Naive thymus-derived CD4-positive, alpha-beta T cell (primary cell): Measurements from ENCODE around the gene STARD5. TPM values are rescaled to one million over a fixed set of nuclear protein-coding genes. Genes with fewer than 3 reads are reported as not detected.

Experiments used
- ATAC-seq: fragments of 150-1000 bp; cut with Tn5 transposase; 2 replicates; pipeline ENCODE4 v1.10.0; 2021; ENCODE audit warnings: mild to moderate bottlenecking, moderate library complexity
- CTCF ChIA-PET: fragments of 350-600 bp; sonication (Branson Sonifier 250); formaldehyde crosslinking; loops from one replicate; lab custom pipeline; 2021; ENCODE audit warnings: antibody characterized with exemption; lab: Charles Lee
- POLR2A ChIA-PET: fragments of 350-600 bp; sonication (Branson Sonifier 250); formaldehyde crosslinking; loops from one replicate; lab custom pipeline; 2021; ENCODE audit warnings: antibody characterized with exemption, inconsistent platforms; lab: Charles Lee
- DNase-seq, 9 donors: peaks; one replicate each; pipeline versions ENCODE4 v3.0.0 to v3.0.0-alpha.2; 2020 to 2022; ENCODE audit warnings: mixed read lengths in 1 of 9
- H3K27ac ChIP-seq: one replicate; pipeline ENCODE4 v1.7.0; 2013; ENCODE audit warnings: mild to moderate bottlenecking, low read depth, low read length, moderate library complexity
- H3K27me3 ChIP-seq, 2 donors: one replicate each; pipeline ENCODE4 v1.7.0; 2013; ENCODE audit warnings: low read length in 2 of 2, mild to moderate bottlenecking in 2 of 2, moderate library complexity in 2 of 2; ENCODE audit not compliant: control insufficient read depth in 2 of 2, insufficient read depth in 2 of 2
- H3K36me3 ChIP-seq, 3 experiments: 1 replicate in 2 of 3; 2 replicates in 1 of 3; pipeline ENCODE4 v1.7.0; 2013; ENCODE audit warnings: low read length in 3 of 3, mild to moderate bottlenecking in 3 of 3, moderate library complexity in 1 of 3; ENCODE audit not compliant: insufficient read depth in 3 of 3, control insufficient read depth in 2 of 3
- H3K4me1 ChIP-seq, 2 donors: one replicate each; pipeline ENCODE4 v1.7.0; 2013; ENCODE audit warnings: low read length in 2 of 2, mild to moderate bottlenecking in 2 of 2, moderate library complexity in 1 of 2; ENCODE audit not compliant: control insufficient read depth in 2 of 2, insufficient read depth in 2 of 2
- H3K4me3 ChIP-seq: 2 replicates; pipeline ENCODE4 v1.7.0; 2013; ENCODE audit warnings: mild to moderate bottlenecking, low read length
- H3K9me3 ChIP-seq, 3 experiments: 1 replicate in 2 of 3; 2 replicates in 1 of 3; pipeline ENCODE4 v1.7.0; 2013; ENCODE audit warnings: low read length in 3 of 3; ENCODE audit not compliant: control insufficient read depth in 2 of 3
- H3K27ac Mint-ChIP-seq, 9 donors: one replicate each; pipeline ENCODE4 v1.8.0; 2020 to 2022; ENCODE audit warnings: mixed read lengths in 9 of 9, mild to moderate bottlenecking in 8 of 9, moderate library complexity in 5 of 9, inconsistent platforms in 2 of 9
- H3K27me3 Mint-ChIP-seq, 5 donors: one replicate each; pipeline ENCODE4 v1.8.0; 2021 to 2022; ENCODE audit warnings: mixed read lengths in 5 of 5, mild to moderate bottlenecking in 1 of 5
- H3K36me3 Mint-ChIP-seq, 5 donors: one replicate each; pipeline ENCODE4 v1.8.0; 2020 to 2022; ENCODE audit warnings: mixed read lengths in 5 of 5, mild to moderate bottlenecking in 3 of 5, inconsistent platforms in 1 of 5
- H3K4me1 Mint-ChIP-seq, 7 donors: one replicate each; pipeline ENCODE4 v1.8.0; 2020 to 2022; ENCODE audit warnings: mixed read lengths in 7 of 7, mild to moderate bottlenecking in 3 of 7, inconsistent platforms in 1 of 7
- H3K4me3 Mint-ChIP-seq, 10 donors: one replicate each; pipeline ENCODE4 v1.8.0; 2020 to 2022; ENCODE audit warnings: mild to moderate bottlenecking in 10 of 10, mixed read lengths in 10 of 10, moderate library complexity in 6 of 10, inconsistent platforms in 2 of 10
- H3K9me3 Mint-ChIP-seq, 11 donors: one replicate each; pipeline ENCODE4 v1.8.0; 2020 to 2022; ENCODE audit warnings: mixed read lengths in 11 of 11, mild to moderate bottlenecking in 4 of 11, inconsistent platforms in 1 of 11, moderate library complexity in 1 of 11
- intact Hi-C, 2 donors: fragments of 100-400 bp; cut with micrococcal nuclease; formaldehyde crosslinking; loops; one replicate each; pipeline ENCODE4 v1.15.1; 2023
- polyA plus RNA-seq, 2 donors: library from polyadenylated mRNA; unstranded; fragments of 300-500 nt; fragmentation: Illumina TruSeq; gene quantifications; one replicate each; pipeline ENCODE4 v1.2.3, GENCODE V29; 2021
- total RNA-seq, 6 experiments: library from RNA in 5 of 6; stranded (reverse) in 5 of 6; gene quantifications; 1 replicate in 5 of 6; 2 replicates in 1 of 6; pipeline ENCODE4 v1.2.3 and lab custom pipeline; 2021 to 2026

Gene STARD5
- total and polyA plus RNA-seq, 7 experiments from 2014 or later: 5.0 to 13.5 (median 10.1) TPM

DNA sequence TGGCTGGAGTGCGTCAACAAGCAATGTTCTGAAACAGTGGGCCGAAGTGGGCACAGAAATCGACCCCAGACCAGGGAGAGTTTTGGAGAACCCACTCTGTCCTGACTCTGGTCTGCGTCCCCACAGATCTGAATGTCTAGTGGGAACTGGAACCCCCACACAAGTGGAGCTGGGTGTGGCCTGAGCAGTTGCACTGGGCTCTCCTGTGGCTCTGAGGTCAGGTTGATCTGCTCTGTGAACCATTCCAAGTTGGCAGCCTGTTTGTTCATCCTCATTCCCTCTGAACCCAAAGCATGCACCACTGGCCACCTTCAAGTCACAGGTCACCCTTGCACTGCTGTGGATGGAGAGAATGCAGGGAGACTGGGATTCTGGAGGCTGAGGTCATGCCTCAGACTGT is 60.5 kb downstream of the STARD5 start:
- Histone ChIP-seq H3K4me3 (no peak overlapping the region), H3K27ac (no peak overlapping the region), H3K36me3 (no peaks in the 10 kb centered on the region), H3K4me1 (peaks cover 9 to 15% of the 10 kb centered on the region in 2 donors), H3K27me3 (no peaks in the 10 kb centered on the region), H3K9me3 (no peaks in the 10 kb centered on the region)
- Mint-ChIP-seq H3K36me3 (no peaks in the 10 kb centered on the region), H3K4me3 (no peak overlapping the region), H3K27me3 (peaks cover 0 to 16% (median 5%) of the 10 kb centered on the region in 5 donors), H3K9me3 (no peaks in the 10 kb centered on the region), H3K4me1 (peaks cover 16 to 31% (median 28%) of the 10 kb centered on the region in 7 donors), H3K27ac (no peak overlapping the region)
- no peak for ATAC-seq
- ChIA-PET CTCF (interaction anchor here (0.7 to 1.3 kb wide), 4 partner anchors 13 to 286 kb away, joined by 3 to 4 read pairs (median 3); partner anchors contain the start of gene STARD5), POLR2A (no interaction called here)
- no peak for DNase-seq
- intact Hi-C loops: loop anchor here (10.0 kb wide), 3 partner anchors 489 to 781 kb away; partner anchors contain the start of genes CEMIP (in 1 of the 2) and MEX3B (in 1 of the 2)

DNA sequence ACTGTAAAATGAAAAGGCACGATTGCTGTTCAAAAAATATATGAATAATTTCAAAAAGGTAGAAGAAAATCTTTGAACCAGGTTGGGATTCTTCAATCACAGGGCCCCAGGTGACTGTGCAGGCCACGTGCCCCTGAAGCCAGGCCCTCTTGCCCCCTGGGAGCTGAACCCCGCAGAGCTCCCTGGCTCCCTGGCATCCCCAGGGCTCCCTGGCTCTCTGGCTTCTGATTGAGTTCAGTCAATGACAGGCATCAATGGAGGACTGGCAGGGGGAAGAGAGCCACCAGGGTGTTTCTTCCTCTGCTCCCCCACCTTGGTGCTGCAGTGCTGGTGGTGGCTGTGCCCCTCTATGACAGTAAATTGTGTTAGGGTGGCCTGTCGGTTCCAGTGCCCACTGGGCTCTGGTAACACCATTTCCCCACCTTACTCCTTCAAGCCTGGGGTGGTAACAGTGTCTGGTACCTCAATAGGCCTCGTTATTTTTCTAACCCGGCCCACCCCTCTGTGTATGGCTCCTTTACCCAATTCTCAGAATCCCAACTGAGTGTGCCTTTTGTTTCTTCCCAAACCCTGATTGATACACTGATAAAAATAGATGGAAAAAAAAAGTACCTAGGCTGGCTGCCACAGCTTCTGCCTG is 62.6 kb downstream of the STARD5 start:
- POLR2A ChIA-PET: interaction anchor here (0.5 kb wide), 1 partner anchor 25 kb away, joined by 3 read pairs; no protein-coding TSS in a partner anchor
- Histone ChIP-seq H3K27ac (no peak overlapping the region), H3K4me3 (no peak overlapping the region), H3K4me1 (peaks cover 7 to 14% of the 10 kb centered on the region in 2 donors), H3K27me3 (no peaks in the 10 kb centered on the region), H3K36me3 (no peaks in the 10 kb centered on the region), H3K9me3 (no peaks in the 10 kb centered on the region)
- Mint-ChIP-seq H3K9me3 (no peaks in the 10 kb centered on the region), H3K27ac (no peak overlapping the region), H3K36me3 (no peaks in the 10 kb centered on the region), H3K27me3 (peaks cover 4 to 26% (median 10%) of the 10 kb centered on the region in 5 donors), H3K4me3 (no peak overlapping the region), H3K4me1 (peaks cover 6 to 18% (median 15%) of the 10 kb centered on the region in 7 donors)
- no peak for ATAC-seq
- DNase-seq: no peak
- intact Hi-C loops: loop anchor here (10.0 kb wide), 3 partner anchors 486 to 784 kb away; partner anchors contain the start of genes CEMIP (in 1 of the 2) and MEX3B (in 1 of the 2)
- CTCF ChIA-PET: no interaction called here

DNA sequence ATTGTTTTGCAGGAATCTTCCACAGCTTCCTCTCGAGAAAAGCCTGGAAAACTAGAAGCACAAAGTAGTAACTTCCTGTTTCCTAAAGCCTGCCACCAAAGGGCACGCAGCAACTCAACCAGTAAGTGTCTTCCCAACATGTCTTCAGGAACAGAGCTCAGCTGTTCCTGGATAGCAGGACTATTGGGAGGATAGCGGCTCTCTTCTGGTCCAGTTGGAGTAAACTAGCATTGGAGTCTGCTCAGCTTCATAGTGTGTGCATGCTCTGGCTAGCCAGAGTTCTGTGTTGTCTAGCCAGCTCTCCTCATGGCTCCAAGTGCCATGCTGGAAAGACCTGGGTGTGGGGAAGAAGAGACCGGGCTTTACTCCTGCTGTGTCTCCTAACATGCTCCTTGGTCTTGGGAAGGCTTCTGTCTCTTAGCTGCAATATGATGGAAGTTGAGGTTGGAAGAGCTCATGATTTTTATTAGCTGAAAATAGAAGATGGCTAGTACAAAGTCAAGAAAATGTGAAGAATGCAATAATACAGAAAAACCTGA is 64.1 kb downstream of the STARD5 start:
- H3K27ac Mint-ChIP-seq: no peak overlapping the region
- H3K4me1 Mint-ChIP-seq: peaks cover 0 to 4% (median under 1%) of the 10 kb centered on the region in 7 donors
- no peak overlapping the region for H3K4me3 ChIP-seq
- ATAC-seq (no peak), DNase-seq (no peak)
- no peaks in the 10 kb centered on the region for H3K4me1 ChIP-seq
- H3K27ac ChIP-seq: no peak overlapping the region
- H3K27me3 Mint-ChIP-seq: peaks cover 4 to 24% (median 6%) of the 10 kb centered on the region in 5 donors
- H3K36me3 Mint-ChIP-seq: no peaks in the 10 kb centered on the region
- intact Hi-C loops: loop anchor here (10.0 kb wide), 3 partner anchors 485 to 785 kb away; partner anchors contain the start of genes CEMIP (in 1 of the 2) and MEX3B (in 1 of the 2)
- no peaks in the 10 kb centered on the region for H3K9me3 Mint-ChIP-seq
- POLR2A ChIA-PET: interaction anchor here (0.7 kb wide), 1 partner anchor 653 kb away, joined by 3 read pairs; no protein-coding TSS in a partner anchor
- H3K9me3 ChIP-seq: no peaks in the 10 kb centered on the region
- H3K27me3 ChIP-seq: no peaks in the 10 kb centered on the region
- H3K36me3 ChIP-seq: no peaks in the 10 kb centered on the region
- H3K4me3 Mint-ChIP-seq: no peak overlapping the region
- CTCF ChIA-PET: no interaction called here

Other genes starting within 250 kb of the STARD5 start
- not detected for gene CFAP161, start 189.9 kb downstream of the STARD5 start, total RNA-seq
- not detected for gene CFAP161, start 189.9 kb downstream of the STARD5 start, polyA plus RNA-seq
- gene IL16, start 127.3 kb downstream of the STARD5 start, total RNA-seq: 100 to 1,000 TPM; 125 to 431 (median 285) TPM
- 100 to 1,000 TPM; 319 to 547 TPM for gene IL16, start 127.3 kb downstream of the STARD5 start, polyA plus RNA-seq
- not detected for gene TMC3, start 50.1 kb upstream of the STARD5 start, total RNA-seq
- gene TMC3, start 50.1 kb upstream of the STARD5 start, polyA plus RNA-seq: not detected